Measurements from ENCODE around the gene USB1. TPM values are rescaled to one million over a fixed set of nuclear protein-coding genes. Genes with fewer than 3 reads are reported as not detected.

The USB1 gene
- polyA plus RNA-seq, 4 donors = 20.8 to 23.3 (median 22.1) TPM

DNA sequence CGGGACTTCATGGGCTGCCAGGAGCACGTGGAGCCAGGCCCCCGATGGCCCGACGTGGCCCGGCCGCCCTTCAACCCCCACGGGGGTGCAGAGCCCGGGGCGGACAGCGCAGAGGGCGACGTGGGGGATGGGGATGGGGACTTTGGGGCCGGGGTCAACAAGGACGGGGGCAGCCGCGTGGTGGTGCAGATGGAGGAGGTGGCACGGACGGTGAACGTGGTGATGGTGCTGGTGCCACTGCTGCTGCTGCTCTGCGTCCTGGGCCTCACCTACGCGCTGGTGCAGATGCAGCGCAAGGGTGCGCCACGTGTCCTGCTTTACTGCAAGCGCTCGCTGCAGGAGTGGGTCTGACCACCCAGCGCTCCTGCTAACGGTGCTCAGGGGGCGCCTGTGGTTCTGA lies 43.9 kb downstream of the USB1 start:
- DNase-seq (ENCODE audit: low read depth in 4 of 4, low spot score in 3 of 4) = no peak

DNA sequence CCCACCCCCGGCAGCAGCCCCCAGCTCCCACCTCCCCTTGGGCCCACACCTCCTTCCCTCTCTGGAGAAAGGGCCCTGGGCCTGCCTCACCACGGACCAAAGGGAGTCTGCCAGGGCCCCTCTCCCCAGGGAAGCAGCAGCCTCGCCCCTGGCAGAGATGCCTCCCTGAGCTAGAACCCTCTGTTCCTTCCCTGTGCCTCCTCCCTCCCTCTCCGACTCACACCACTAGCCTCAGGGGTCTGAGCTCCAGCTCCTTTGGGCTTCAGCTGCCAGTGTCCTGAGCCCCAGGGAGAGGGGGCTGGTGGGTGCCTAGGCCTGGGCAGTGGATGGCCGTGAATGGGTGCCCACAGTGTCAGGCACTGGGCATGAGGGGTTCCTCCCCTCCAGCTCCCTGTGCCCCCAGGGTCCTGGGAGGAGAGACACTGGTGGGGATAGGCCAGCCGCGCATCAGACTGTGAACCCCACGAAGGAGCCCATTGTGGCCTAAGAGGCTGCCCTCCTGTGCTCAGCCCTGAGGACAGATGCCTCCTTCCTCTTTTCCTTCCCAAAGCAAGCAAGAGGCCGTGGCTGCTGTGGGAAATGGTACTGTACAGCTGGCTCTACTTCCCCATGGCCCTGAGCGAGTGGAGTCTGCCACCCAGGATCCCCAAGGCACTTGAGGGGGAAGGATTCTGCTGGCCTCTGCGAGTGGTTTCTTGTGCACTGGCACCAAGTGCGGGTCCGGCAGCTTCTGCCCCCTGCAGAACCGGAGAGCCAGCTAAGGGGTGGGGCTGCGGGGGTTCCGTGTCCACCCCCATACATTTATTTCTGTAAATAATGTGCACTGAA lies 45.1 kb downstream of the USB1 start:
- no peak for DNase-seq (ENCODE audit: low read depth in 4 of 4, low spot score in 3 of 4)

DNA sequence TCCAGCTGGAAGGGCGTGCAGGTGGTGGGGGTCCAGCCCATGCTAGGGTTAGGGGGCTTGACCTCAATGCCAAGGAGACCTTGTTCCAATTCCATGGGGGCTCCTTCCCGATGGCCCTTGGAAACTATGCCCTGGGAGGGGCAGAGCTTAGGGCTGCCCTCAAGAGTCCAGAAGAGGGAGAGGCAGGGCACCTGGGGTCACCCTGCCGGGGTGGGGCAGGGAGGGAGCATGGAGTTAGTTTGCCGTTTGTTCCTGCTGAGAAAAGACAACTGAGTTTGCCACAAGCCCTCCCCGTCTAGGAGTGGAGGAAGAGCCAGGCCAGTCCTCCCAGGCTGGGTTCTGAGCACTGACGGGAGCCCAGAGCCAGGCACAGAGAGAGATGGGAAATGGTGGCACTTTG lies 45.7 kb downstream of the USB1 start:
- DNase-seq (ENCODE audit: low read depth in 4 of 4, low spot score in 3 of 4) = no peak

GRCh38 chr16:58047557-58048348 lies 46.5 kb downstream of the USB1 start:
- DNase-seq (ENCODE audit: low read depth in 4 of 4, low spot score in 3 of 4) = no peak

- no peak for DNase-seq (ENCODE audit: low read depth in 4 of 4, low spot score in 3 of 4)
Observed at GRCh38 chr16:58048494-58049231, 47.5 kb downstream of the USB1 start.

GRCh38 chr16:58049232-58050185 lies 48.3 kb downstream of the USB1 start:
- DNase-seq (ENCODE audit: low read depth in 4 of 4, low spot score in 3 of 4) = no peak

- no peak for DNase-seq (ENCODE audit: low read depth in 4 of 4, low spot score in 3 of 4)
Observed at GRCh38 chr16:58051296-58051695, 50.1 kb downstream of the USB1 start.

GRCh38 chr16:58051821-58052603 lies 50.8 kb downstream of the USB1 start:
- DNase-seq (ENCODE audit: low read depth in 4 of 4, low spot score in 3 of 4) = no peak

GRCh38 chr16:58053682-58054005 lies 52.4 kb downstream of the USB1 start:
- DNase-seq (ENCODE audit: low read depth in 4 of 4, low spot score in 3 of 4) = no peak

- DNase-seq (ENCODE audit: low read depth in 4 of 4, low spot score in 3 of 4) = no peak
Observed at GRCh38 chr16:58054289-58054688, 53.1 kb downstream of the USB1 start.

DNA sequence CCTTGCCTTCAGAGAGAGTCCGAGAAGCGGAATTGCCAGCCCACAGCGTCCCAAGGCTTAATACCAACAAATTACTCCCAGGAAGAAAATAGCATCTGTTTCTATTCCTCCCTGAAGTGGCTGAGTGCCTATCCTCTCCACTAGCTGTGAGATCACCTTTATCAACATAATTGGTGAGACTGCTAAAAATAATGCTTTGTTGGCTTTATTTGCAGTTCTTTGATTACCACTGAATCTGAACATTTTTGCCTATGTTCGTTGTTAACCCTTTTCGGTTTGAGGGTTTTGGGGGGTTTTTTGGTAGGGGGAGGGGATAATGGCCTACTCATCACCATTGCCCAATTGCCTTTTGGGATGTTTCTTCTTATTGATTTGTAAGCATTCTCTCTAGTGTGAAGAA lies 55.4 kb downstream of the USB1 start:
- DNase-seq (ENCODE audit: low read depth in 4 of 4, low spot score in 3 of 4) = no peak

DNA sequence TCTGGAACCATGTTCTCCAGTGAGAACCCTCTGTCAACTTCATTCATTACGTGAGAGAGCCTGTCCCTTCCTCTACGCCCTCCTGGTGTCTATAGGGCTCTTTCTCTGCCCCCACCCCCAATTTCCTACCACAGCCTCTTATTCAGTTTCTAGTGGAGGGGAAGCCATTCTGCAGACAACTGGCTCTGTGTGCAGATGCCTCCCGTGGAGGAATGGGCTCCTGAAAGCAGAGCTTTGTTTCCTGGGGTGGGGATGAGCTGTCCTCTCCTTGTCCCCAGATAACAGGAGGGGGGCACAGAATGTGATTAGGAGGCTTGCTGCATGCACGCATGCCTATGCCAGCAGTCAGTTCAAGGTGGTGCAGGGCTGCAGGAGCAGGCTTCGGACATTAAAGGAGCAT lies 55.9 kb downstream of the USB1 start:
- DNase-seq (ENCODE audit: low read depth in 4 of 4, low spot score in 3 of 4) = no peak

DNA sequence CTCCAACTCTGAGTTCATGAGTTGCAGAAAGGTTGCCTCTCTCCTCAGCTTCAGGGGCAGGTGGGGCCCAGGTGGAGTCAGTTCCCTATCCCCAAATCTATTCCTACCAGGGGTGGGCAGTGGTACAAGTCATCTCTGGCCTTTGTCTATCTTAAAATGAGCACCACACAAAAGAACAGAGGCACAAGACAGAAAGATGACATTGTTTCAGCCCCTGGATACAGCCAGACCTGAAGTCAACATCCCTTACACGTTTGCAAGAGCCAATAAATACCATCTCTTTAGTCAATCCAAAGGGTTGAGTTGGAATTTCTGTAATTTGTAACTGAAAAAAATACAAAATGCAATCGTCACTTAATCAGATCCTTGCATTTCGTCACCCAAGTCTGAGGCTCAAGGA lies 56.6 kb downstream of the USB1 start:
- no peak for DNase-seq (ENCODE audit: low read depth in 4 of 4, low spot score in 3 of 4)

DNA sequence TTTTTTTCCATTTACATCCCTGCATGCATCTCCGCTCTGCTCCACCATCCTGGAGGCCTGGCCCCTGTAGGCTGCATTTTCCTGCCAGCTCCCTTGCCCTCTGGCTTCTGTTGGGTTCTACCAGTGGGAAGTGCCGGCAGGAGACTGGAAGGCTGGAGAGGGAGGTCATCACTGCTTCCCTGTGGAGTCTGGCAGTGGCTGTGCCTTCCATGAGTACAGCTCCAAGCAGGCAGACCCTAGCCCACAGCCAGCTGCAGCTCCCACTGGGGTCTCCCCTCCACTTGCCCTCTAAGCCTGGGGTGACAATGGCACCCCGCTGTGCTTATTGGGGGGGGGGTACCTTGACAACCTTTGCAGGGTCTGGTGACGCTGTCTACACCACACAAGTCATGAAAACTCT lies 61.6 kb downstream of the USB1 start:
- no peak for DNase-seq (ENCODE audit: low read depth in 4 of 4, low spot score in 3 of 4)

DNA sequence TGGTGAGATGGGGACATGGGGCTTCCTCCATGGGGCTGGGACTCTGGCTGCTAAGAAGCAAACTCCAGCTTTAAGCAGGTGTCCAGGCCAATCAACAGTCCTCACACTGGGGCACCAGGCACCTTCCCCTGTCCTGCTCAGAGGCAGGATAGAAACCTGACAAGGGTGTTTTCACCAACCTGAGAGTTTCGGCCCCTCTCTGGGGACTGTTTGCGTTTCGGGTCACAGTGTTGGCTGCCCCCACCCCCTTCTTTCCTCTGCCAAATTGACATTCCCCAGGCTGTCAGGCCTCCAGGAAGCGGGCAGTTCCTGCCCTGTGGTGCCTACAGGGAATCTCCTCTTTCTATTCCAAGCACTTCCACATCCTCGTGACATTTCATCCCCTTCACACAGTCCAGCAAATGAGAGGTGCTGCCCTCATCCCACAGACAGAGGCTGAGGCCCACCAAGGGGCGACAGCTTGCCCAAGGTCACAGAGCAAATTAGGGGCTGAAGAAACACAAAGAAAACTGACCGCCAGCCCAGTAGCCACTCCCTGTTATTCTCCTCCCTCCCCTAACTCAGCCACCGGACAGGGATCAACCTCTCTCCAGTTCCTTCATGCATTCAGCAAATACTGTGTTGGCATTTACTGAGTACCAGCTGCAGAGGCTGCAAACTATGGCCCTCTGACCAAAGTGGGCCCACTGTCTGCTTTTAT lies 62.3 kb downstream of the USB1 start:
- DNase-seq (ENCODE audit: low read depth in 4 of 4, low spot score in 3 of 4) = no peak

GRCh38 chr16:58070585-58070984 lies 69.4 kb downstream of the USB1 start:
- DNase-seq (ENCODE audit: low read depth in 4 of 4, low spot score in 3 of 4) = no peak
